GM19438 (cell line): ENCODE measurements around the gene CUEDC1.
"Not testable (repeated sequence)": the region's sequence is repeated elsewhere in the genome, so short reads cannot be mapped to it uniquely, and the experiment has no call there.

Experiments
- ATAC-seq: cut with Tn5 transposase; IDR thresholded peaks from one replicate; pipeline ENCODE4 v1.9.1; 2021; ENCODE audit warnings: low read depth; ENCODE audit not compliant: unreplicated experiment

Gene CUEDC1

GRCh38 chr17:57962279-57963148, 7.3 kb upstream of the CUEDC1 start:
- no peak for ATAC-seq

- no peak for ATAC-seq
These were observed 4.7 kb upstream of the CUEDC1 start for GRCh38 chr17:57959929-57960328.

- ATAC-seq: not testable (repeated sequence)
These were observed 3.2 kb upstream of the CUEDC1 start for GRCh38 chr17:57958391-57958790.

GRCh38 chr17:57957886-57958285, 2.7 kb upstream of the CUEDC1 start:
- ATAC-seq: no peak

GRCh38 chr17:57957120-57957850, 2.1 kb upstream of the CUEDC1 start:
- ATAC-seq: no peak

- ATAC-seq: peak; percentile 74
These were observed 1.3 kb upstream of the CUEDC1 start for GRCh38 chr17:57956291-57957119.

GRCh38 chr17:57954397-57955182, 622 bp downstream of the CUEDC1 start:
- no peak for ATAC-seq

- ATAC-seq: no peak
These were observed 1.4 kb downstream of the CUEDC1 start for GRCh38 chr17:57953705-57954396.

- ATAC-seq: no peak
These were observed 2.0 kb downstream of the CUEDC1 start for GRCh38 chr17:57953219-57953618.

- no peak for ATAC-seq
These were observed 5.6 kb downstream of the CUEDC1 start for GRCh38 chr17:57949649-57950048.

- ATAC-seq: no peak
These were observed 6.4 kb downstream of the CUEDC1 start for GRCh38 chr17:57948555-57949420.

GRCh38 chr17:57948169-57948554, 7.0 kb downstream of the CUEDC1 start:
- no peak for ATAC-seq

GRCh38 chr17:57947369-57947768, 7.8 kb downstream of the CUEDC1 start:
- no peak for ATAC-seq

GRCh38 chr17:57946798-57947358, 8.3 kb downstream of the CUEDC1 start:
- ATAC-seq: peak; percentile 94

- no peak for ATAC-seq
These were observed 9.0 kb downstream of the CUEDC1 start for GRCh38 chr17:57945996-57946797.

GRCh38 chr17:57944908-57945307, 10.3 kb downstream of the CUEDC1 start:
- ATAC-seq: no peak

- ATAC-seq: no peak
These were observed 11.6 kb downstream of the CUEDC1 start for GRCh38 chr17:57943645-57944044.

- no peak for ATAC-seq
These were observed 12.1 kb downstream of the CUEDC1 start for GRCh38 chr17:57943140-57943539.
